OCI-LY3 (cell line): ENCODE results near the gene TECR.
"Not testable (repeated sequence)": the region's sequence is repeated elsewhere in the genome, so short reads cannot be mapped to it uniquely, and the experiment has no call there.

ENCODE experiments used
- CTCF ChIP-seq: fragments of 200-600, 300-600 bp; sonication (generic); IDR thresholded peaks from 2 replicates; pipeline ENCODE4 v1.5.1; 2014; ENCODE audit warnings: antibody characterized with exemption, low read length, low read depth
- EZH2phosphoT487 ChIP-seq: fragments of 200-600 bp; shearing (Covaris generic); IDR thresholded peaks from 2 replicates; pipeline ENCODE4 v1.6.1; 2018; ENCODE audit warnings: antibody characterized with exemption, mixed run types, low read depth

DNA sequence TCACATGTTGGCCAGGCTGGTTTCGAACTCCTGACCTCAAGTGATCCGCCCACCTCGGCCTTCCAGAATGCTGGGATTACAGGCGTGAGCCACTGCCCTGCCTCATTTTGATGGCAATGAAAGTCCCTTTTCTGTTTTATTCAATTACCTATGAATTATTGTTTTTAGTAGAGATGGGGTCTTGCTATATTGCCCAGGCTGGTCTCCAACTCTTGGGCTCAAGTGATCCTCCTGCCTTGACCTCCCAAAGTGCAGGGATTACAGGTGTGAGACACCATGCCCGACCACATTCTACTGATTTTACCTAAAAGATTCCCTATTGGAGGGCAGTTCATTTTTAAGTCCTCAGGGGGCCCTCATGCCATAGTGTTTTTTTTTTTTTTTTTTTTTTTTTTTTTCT, 12.6 kb downstream of the TECR start:
- not testable (repeated sequence) for TF ChIP-seq CTCF, EZH2phosphoT487
